ENCODE results near the gene DNAH2. TPM values are rescaled to one million over a fixed set of nuclear protein-coding genes. Genes with fewer than 3 reads are reported as not detected.

DNAH2 gene
- total and polyA plus RNA-seq, 2 of the 13 experiments (the other 11 are each of a cell fraction or from before 2014, with no cell fraction given): not detected

GRCh38 chr17:7844292-7845154 is 127.0 kb downstream of the DNAH2 start (continued):
- TF ChIP-seq AKNA (CRISPR knock-in tag; IDR thresholded peaks at IDR 0.05; ENCODE audit: borderline replicate concordance): no peak
- TF ChIP-seq MIER2 (CRISPR knock-in tag; IDR thresholded peaks at IDR 0.05): no peak
- no peak for TF ChIP-seq SRSF1 (optimal IDR thresholded peaks at IDR 0.05; ENCODE audit: low read depth, low read length)
- TF ChIP-seq ZNF275 (CRISPR knock-in tag; IDR thresholded peaks at IDR 0.05; ENCODE audit: borderline replicate concordance): no peak
- peak; percentile 79 for TF ChIP-seq SAP130 (CRISPR knock-in tag; IDR thresholded peaks at IDR 0.05; ENCODE audit: low read depth)
- TF ChIP-seq NR2F2 (IDR thresholded peaks at IDR 0.05; ENCODE audit: borderline replicate concordance, low read depth): no peak
- no peak for TF ChIP-seq ZNF121 (CRISPR knock-in tag; IDR thresholded peaks at IDR 0.05)
- no peak for TF ChIP-seq ESRRA (CRISPR knock-in tag; IDR thresholded peaks at IDR 0.05; ENCODE audit: low read depth)
- TF ChIP-seq MBD4 (IDR thresholded peaks at IDR 0.05; ENCODE audit: borderline replicate concordance, low read length): no peak
- no peak for TF ChIP-seq ZNF792 (CRISPR knock-in tag; IDR thresholded peaks at IDR 0.05)
- 0 out of 2 replicates have a peak, but pooled peaks have one; percentile 33 for TF ChIP-seq DNMT1 (CRISPR knock-in tag; IDR thresholded peaks at IDR 0.05)
- TF ChIP-seq SIX1 (CRISPR knock-in tag; IDR thresholded peaks at IDR 0.05; ENCODE audit: borderline replicate concordance): no peak
- TF ChIP-seq AHR (CRISPR knock-in tag; IDR thresholded peaks at IDR 0.05): 0 out of 2 replicates have a peak, but pooled peaks have one; percentile 32
- no peak for TF ChIP-seq PITX1 (CRISPR knock-in tag; IDR thresholded peaks at IDR 0.05)
- TF ChIP-seq WIZ (CRISPR knock-in tag; IDR thresholded peaks at IDR 0.05): no peak
- TF ChIP-seq ZNF282 (IDR thresholded peaks at IDR 0.05; ENCODE audit: partially characterized antibody): no peak
- TF ChIP-seq CC2D1A (CRISPR knock-in tag; IDR thresholded peaks at IDR 0.05): no peak
- TF ChIP-seq NBN (conservative IDR thresholded peaks at IDR 0.05): no peak
- TF ChIP-seq ZBTB25 (CRISPR knock-in tag; IDR thresholded peaks at IDR 0.05): peak; percentile 23; the same call in 1 of the 2 replicates
- no peak for TF ChIP-seq ONECUT2 (CRISPR knock-in tag; IDR thresholded peaks at IDR 0.05)
- no peak for TF ChIP-seq PRPF4 (IDR thresholded peaks at IDR 0.05; ENCODE audit: low read depth, low read length, poor library complexity, severe bottlenecking)
- no peak for TF ChIP-seq ZNF558 (CRISPR knock-in tag; IDR thresholded peaks at IDR 0.05; ENCODE audit: borderline replicate concordance)
- no peak for TF ChIP-seq CHCHD3 (CRISPR knock-in tag; IDR thresholded peaks at IDR 0.05)
- no peak for TF ChIP-seq ZNF570 (CRISPR knock-in tag; IDR thresholded peaks at IDR 0.05; ENCODE audit: borderline replicate concordance)
- TF ChIP-seq ZNF614 (CRISPR knock-in tag; IDR thresholded peaks at IDR 0.05; ENCODE audit: borderline replicate concordance): no peak
